Glomerular visceral epithelial cell (primary cell): ENCODE results near the gene RNF26.
"Not testable (repeated sequence)": the region's sequence is repeated elsewhere in the genome, so short reads cannot be mapped to it uniquely, and the experiment has no call there.

Experiments
- DNase-seq: peaks from one replicate; pipeline ENCODE4 v3.0.0-alpha.2; 2016; ENCODE audit errors: extremely low spot score

RNF26 gene

GRCh38 chr11:119371778-119372182 is 37.5 kb downstream of the RNF26 start:
- peak; percentile 48 for DNase-seq

GRCh38 chr11:119372260-119373058 is 38.1 kb downstream of the RNF26 start:
- DNase-seq: no peak

- no peak for DNase-seq
These were observed 39.0 kb downstream of the RNF26 start for GRCh38 chr11:119373059-119373920.

- DNase-seq: peak; percentile 66
These were observed 39.7 kb downstream of the RNF26 start for GRCh38 chr11:119373921-119374631.

GRCh38 chr11:119374632-119375336 is 40.5 kb downstream of the RNF26 start:
- no peak for DNase-seq

GRCh38 chr11:119375337-119376196 is 41.2 kb downstream of the RNF26 start:
- DNase-seq: no peak

GRCh38 chr11:119376197-119376847 is 42.0 kb downstream of the RNF26 start:
- DNase-seq: no peak

GRCh38 chr11:119377112-119377901 is 43.0 kb downstream of the RNF26 start:
- DNase-seq: no peak

GRCh38 chr11:119377961-119378667 is 43.8 kb downstream of the RNF26 start:
- DNase-seq: no peak

GRCh38 chr11:119378851-119379465 is 44.6 kb downstream of the RNF26 start:
- no peak for DNase-seq

- DNase-seq: no peak
These were observed 46.0 kb downstream of the RNF26 start for GRCh38 chr11:119380160-119380826.

GRCh38 chr11:119380827-119381180 is 46.5 kb downstream of the RNF26 start:
- no peak for DNase-seq

- peak; percentile 94 for DNase-seq
These were observed 47.1 kb downstream of the RNF26 start, which contains the start of gene USP2 for GRCh38 chr11:119381181-119381988. TSS of gene USP2 (minus strand) at chr11:119381690. CDS start at chr11:119373480, 8,210 bp downstream.

GRCh38 chr11:119382101-119382500 is 47.8 kb downstream of the RNF26 start:
- DNase-seq: no peak

GRCh38 chr11:119382513-119382912 is 48.2 kb downstream of the RNF26 start:
- not testable (repeated sequence) for DNase-seq

GRCh38 chr11:119384332-119384731 is 50.0 kb downstream of the RNF26 start:
- no peak for DNase-seq
